HG02798 (cell line): ENCODE measurements around the gene RAET1G.
"Not testable (repeated sequence)": the region's sequence is repeated elsewhere in the genome, so short reads cannot be mapped to it uniquely, and the experiment has no call there.

Experiments
- ATAC-seq: cut with Tn5 transposase; IDR thresholded peaks from one replicate; pipeline ENCODE4 v1.9.1; 2021; ENCODE audit warnings: mild to moderate bottlenecking; ENCODE audit not compliant: unreplicated experiment, poor library complexity

Gene RAET1G

DNA sequence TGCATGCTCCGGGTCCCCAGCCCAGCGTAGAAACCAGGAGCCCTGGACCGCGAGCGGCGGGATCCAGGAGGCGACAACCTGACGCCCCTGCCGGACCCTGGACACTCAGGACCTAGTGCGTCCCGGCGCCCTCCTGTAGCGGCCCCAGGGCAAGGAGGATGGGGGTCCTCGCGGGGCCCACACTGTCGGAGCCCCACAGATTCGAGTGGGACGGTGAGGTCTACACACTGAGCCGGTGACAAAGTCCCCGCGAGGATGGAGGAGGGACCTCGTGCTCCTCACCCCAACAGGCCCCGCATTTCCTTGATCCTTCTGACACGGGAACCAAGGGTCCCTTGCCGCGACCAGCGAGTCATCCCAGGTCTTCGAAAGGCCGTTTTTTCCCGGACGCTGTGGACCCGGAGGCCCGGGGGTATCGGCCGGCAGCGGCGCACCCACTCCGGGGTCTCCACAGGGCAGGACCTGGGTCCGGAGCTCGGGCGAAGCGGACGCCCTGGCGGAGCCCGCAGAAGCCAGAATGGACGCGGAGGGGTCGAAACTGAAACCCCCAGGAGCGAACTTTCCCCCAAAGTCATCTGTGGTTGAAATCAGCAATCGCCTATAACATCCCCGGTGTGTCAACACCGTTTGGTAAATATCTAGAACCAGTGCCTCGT lies 31.5 kb upstream of the RAET1G start:
- ATAC-seq = not testable (repeated sequence)

DNA sequence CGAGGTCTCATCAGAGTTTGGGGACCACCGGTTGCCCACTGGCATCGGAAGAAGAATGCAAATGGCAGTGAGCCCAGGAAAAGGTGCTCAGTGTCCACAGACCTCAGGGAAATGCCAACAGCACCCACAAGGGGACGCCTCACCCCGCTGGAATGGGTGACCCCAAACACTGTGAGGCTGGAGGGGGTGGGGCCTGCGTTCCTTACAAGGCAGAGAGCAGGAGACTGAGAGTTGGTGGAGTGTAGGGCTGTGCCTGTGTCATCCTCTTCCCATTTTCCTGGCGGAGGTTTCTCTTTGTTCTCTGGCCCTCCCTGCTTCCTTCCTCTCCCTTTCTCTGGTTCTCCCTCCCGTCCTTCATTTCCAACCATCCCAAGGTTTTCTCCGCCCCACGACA lies 31.0 kb upstream of the RAET1G start:
- not testable (repeated sequence) for ATAC-seq

DNA sequence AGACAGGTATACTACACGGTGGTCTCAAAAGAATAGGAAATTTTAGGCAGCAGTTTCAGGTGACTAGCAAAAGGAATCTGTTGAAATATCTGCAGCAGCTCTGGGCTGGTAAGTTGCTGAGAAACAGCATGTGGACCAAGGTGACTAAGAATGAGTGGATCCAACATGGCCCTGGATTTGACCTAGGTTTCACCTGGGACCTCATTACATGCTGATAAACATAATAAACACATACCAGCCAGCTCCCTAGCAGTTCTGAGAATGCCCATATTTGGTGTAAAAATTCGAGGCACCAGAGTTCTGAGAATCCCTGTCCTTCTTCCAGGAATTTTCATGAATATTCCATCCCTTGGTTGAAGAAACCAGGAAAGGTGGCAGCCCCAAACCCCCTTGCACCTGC lies 30.5 kb upstream of the RAET1G start:
- not testable (repeated sequence) for ATAC-seq

DNA sequence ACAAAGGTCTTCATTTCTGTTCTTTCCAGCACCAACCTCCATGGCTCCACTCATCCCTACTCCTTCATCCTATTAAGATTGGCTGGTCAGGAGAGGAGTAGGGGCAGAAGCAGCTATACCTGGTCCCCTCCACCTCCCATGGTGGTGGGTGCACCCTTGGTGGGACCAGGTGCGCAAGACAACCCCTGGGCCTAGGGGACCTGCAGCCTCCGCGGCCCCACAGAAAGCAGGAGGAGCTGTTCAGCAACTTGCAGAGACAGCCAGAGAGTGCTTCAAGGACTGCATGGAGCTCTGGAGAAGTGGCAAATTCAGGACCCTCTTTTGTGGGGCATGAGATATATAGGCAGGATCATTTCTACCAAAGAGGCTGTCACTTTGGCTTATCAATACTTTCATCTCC lies 28.7 kb upstream of the RAET1G start:
- ATAC-seq = no peak

DNA sequence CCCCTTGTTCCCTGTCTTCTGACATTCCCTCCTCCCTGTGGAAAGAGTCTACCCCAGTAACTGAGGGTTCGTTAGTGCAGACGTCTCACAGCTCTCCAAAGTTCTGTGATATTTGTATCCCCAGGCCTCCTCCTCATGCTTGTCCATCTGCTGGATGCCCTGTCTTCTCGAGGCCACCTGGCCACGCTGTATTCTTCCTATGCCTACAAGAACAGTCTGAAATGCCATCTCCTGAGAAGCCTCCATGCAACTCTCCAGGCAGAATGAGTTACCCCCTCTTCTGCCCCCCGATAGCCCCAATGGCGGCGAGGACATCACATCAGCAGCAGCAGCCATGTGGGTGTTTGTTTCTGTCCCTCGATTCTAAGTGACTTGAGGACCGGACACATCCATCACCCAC lies 28.2 kb upstream of the RAET1G start:
- no peak for ATAC-seq

DNA sequence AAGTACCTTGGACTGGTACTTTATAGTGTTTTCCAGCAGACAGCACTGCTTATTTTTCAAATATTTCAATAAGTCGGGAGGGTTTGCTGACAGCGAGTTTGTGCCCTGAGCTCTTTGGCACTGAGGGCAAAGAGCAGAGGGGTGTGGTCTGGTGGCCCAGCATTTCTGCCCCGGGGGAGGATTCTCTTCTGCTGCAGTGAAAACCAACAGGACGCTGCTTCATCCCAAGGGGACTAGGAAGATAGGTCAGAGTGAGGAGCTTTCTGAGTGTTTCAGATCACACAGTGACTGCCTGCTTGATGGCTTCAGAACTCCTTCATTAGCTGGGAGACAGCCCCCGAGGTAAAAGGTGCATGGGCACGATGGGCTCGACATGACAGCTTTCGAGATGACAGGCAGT lies 27.5 kb upstream of the RAET1G start:
- no peak for ATAC-seq

DNA sequence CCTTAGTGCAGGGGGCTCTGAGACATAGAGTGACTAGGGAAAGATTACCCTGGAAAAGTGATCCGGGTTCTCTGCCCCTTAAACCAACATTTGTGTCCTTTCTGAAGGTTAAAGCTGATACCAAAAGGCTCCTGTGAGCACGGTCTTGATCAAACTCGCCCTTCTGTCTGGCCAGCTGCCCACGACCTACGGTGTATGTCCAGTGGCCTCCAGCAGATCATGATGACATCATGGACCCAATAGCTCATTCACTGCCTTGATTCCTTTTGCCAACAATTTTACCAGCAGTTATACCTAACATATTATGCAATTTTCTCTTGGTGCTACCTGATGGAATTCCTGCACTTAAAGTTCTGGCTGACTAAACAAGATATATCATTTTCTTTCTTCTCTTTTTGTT lies 25.7 kb upstream of the RAET1G start:
- ATAC-seq = no peak

DNA sequence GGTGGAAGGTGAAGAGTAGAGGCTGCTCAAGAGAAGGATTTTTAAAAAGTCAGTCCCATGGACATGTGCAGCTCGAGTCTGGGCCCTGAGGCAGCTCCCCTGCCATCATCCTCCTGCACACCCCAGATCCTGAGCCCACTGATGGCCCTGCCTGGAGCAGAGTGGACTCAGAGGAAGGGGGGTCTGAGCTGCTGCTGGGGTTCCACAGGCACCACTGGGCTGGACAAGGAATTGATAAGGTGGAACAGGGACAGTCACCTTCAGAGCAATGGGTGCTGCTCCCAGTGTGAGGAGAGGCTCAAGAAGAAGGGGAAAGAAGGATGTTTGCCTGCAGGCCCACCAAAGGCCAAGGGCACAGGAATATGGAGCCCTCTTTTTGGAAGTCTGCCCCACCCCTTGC lies 25.1 kb upstream of the RAET1G start:
- ATAC-seq = no peak

DNA sequence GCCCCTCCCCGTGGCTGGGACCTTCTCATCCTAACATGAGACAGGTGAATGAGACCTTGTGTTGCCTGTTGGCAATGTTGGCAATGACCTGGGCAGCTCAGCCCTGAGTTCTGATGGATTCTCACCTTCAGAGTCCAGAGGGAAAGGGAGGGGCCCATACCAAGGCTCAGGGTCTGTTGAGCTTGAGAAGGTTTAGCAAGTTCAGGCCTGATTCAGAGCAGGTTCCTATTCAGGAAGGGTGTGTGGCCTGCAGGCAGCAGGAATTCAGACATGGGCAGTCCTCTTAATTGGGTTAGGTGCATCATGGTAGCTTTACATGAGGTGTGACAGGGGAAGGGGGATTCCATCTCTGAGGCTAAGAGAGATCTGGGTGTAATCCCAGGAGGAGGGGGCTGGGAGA lies 24.6 kb upstream of the RAET1G start:
- ATAC-seq = not testable (repeated sequence)

DNA sequence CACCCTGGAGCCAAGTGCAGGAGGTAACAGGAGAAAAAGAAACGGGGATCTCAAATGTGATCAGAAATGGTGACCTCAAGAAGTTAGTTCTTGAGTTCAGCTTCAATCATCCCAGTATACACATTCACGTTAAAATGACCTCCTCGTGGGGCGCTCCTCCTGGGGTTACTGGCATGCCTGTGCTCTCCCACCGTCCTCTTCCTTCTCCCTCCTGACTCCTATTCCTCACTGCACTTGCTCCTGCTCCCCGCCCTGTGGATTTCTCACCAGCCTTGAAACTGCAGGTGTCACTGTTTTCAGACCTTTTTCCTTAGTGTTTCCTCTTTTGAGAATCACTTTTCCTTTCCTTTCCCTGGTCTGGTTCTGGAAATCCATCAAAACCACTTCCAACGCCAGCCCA lies 23.7 kb upstream of the RAET1G start:
- not testable (repeated sequence) for ATAC-seq

DNA sequence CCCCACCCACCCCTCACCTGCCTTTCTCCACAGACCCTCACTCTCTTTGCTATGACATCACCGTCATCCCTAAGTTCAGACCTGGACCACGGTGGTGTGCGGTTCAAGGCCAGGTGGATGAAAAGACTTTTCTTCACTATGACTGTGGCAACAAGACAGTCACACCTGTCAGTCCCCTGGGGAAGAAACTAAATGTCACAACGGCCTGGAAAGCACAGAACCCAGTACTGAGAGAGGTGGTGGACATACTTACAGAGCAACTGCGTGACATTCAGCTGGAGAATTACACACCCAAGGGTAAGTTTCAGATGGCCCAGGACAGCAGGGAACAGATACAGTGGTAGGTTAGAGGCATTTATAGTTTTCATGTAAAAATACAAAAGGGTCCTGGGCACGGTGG lies 22.4 kb upstream of the RAET1G start:
- ATAC-seq = not testable (repeated sequence)

DNA sequence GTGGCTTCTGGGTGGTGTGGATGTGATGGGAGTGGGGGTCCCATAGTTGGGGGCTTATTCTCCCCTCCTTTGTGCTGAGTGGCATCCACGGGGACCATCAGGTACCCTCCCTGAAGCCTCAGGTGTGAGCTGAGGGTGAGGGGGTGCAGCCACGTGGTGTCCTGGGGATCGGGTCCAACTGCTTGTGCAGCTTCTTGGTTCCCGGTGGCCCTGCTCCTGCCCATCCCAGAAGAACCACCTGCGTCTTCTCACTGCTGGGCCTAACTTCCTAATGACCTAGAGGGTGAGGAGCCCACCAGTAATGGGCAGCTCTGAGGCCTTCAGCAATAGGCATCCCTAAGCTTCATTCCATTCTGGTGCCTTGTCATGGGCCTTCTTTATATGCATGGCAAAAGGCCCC lies 20.4 kb upstream of the RAET1G start:
- not testable (repeated sequence) for ATAC-seq

DNA sequence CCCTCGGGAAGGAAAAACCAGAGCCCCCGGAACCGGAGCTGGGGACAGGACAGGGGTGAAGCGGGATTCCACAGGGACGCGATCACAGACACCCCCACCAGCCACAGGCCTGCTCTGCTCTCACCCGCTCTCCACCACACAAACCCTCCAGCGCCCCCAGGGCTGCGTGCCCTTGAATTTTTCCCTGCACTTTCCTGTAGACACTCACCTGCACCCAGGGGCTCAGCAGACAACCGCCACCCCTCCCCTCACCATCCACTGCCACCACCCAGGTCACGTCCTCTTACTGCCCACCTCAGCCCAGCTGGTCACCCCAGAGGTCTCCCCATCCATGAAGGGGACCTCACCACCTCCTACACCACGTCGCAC lies 19.5 kb upstream of the RAET1G start:
- ATAC-seq = no peak

DNA sequence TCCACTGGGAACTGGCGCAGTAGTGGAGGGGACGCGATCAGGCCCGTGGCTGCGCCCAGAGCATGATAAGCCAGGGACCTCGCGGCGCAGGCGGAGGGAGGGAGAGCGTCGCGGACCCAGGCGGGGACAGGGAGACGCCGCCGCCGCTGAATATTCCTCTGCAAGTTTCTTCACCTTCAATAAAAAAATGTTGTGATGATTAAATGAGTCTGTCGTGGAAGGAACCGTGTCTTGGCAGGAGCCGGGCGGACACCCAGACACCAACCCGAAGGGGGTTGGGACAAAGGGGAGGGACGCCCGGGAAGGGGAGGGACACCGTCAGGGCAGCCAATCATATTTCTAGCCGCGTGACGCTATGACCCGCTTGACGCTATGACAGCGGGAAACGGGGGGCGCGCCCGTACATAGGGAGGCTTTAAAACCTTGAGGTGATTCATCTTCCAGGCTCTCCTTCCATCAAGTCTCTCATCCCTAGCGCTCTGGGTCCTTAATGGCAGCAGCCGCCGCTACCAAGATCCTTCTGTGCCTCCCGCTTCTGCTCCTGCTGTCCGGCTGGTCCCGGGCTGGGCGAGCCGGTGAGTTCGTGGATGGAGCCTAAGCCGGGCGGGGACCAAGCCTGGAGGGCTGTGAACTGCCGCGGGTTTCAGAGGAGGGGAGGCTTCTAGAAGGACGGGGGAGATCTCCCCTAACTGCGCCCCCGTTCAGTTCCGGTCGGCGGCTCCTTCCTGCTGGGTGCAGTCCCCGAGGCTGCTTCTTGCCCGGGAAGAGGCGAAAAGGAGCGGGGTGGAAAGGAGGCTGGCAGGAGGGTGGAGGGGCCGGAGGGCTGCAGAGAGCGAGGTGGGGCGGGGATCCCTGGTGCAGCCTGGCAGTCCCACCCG lies 18.9 kb upstream of the RAET1G start, which contains the start of gene ULBP2:
Gene ULBP2 (plus strand): TSS at position 432 of the 878 bp plus-strand sequence. CDS start 59 bp downstream, at position 491.
- peak; percentile 22 for ATAC-seq

DNA sequence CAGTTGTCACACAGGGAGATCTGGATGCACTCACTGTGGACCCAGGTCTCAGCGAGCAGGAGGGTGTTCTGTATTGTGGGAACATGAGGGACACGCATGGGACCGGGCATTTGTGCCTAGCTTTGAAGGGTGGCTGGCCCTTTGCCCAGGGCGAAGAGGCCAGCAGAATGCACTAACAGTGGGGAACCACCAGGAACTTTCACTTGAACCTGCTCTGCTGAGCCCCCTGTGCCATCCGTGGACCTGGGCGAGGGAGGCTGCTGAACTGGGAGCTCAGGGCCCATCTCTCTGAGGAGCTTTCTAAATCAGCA lies 17.7 kb upstream of the RAET1G start:
- ATAC-seq = no peak

DNA sequence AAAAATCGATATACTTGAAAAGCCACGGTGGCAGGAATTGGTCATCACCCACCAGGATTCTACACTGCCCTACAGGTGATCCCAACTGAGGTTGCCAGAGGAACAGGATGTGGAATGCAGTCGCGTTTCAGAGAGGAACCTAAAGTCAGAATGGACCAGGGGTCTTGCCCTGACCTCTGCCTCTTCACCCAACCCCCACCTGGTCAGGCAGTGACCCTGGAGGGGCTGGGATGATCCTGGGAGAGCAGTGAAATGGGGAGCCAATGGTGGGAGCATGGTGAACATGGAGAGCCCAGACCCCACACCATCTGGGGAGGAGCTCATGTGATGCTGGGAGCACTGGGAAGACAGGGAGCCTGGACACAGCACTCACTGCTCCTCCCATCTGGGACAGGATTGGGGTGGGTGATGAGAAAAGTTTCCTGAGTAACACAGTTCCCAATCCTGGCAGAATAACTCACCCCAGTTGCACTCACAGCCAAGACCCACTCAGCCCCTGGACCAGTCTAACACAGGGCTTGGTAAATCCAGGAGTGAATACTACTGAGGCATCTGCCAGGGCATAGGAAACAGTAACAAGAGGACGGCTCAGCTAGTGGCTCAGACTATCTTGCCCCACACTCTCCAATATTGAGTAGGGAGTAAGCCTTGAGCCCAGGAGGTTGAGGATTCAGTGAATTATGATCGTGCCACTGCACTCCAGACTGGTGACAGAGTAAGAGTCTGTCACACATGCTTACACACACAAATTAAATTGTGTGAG lies 17.2 kb upstream of the RAET1G start:
- no peak for ATAC-seq

DNA sequence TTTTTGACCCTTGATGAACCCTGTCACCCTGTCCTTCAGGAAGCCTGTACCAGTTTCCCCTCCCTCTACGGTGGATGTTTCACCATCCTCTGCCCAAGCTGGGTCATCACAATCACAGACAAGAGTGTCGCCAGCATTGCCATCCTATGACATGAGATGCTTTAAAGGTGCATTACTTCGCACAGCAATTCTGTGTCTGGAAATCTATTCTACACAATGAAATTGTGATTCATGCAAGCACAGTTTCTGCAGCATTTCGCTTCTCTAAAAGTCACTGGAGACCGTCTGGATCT lies 16.4 kb upstream of the RAET1G start:
- no peak for ATAC-seq

DNA sequence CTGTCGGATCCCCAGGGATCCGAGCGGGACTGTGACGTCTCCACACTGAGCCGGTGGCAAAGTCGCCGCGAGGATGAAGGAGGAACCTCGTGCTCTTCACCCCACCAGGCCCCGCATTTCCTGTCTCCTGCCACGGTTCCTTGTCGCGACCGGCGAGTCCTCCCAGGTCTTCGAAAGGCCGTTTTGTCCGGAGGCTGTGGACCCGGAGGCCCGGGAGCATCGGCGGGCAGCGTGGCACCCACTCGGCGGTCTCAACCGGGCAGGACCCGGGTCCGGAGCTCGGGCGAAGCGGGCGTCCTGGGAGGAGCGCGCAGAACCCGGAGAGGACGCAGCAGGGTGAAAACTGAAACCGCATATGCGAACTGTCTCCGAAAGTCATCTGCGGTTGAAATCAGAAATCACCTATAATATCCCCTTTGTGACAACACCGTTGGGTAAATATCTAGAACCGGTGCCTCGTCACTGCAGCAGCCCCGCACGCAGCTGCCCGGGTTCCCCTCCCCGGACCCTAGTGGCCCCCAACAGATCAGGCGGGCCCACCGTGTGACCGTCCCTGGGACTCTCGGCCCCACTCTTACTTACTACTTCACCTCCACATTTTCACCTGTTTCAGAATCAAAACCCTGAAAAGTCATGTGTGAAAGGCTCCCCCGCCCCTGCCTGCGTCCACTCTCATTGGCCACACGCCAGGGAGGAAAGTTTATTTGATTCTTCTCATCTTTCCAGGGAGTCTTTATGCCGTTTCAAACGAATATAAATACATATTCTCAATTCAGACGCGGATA lies 15.8 kb upstream of the RAET1G start:
- ATAC-seq = peak; percentile 86

DNA sequence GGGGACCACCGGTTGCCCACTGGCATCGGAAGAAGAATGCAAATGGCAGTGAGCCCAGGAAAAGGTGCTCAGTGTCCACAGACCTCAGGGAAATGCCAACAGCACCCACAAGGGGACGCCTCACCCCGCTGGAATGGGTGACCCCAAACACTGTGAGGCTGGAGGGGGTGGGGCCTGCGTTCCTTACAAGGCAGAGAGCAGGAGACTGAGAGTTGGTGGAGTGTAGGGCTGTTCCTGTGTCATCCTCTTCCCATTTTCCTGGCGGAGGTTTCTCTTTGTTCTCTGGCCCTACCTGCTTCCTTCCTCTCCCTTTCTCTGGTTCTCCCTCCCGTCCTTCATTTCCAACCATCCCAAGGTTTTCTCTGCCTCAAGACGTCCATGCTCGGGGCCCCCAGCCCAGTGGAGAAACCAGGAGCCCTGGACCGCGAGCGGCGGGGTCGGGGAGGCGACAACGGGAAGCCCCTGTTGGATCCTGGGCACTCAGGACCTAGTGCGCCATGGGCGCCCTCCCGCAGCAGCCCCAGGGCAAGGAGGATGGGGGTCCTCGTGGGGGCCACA lies 15.2 kb upstream of the RAET1G start:
- not testable (repeated sequence) for ATAC-seq

DNA sequence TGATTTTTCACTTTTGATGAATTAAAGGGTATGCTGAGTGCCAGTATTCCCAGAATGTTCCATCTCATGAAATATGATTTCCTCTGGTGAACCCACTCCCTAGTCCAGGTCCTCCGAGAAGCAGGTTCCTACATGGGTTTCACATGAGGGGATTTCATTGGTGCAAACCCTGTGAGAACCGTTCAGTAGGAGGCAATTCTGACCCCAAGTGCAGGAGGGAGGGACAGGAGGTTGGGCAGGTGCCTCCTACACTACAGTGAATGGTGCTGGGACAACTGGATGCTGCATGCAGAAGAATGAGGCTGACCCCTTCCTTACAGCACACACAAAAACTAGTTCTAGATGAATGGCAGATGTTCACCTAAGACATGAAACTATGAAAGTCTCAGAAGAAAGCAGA lies 13.8 kb upstream of the RAET1G start:
- ATAC-seq = no peak
